HG02970 (cell line): ENCODE results near the gene SLC13A5.

Source experiments
- ATAC-seq: cut with Tn5 transposase; IDR thresholded peaks from one replicate; pipeline ENCODE4 v1.9.1; 2021; ENCODE audit warnings: mild to moderate bottlenecking, moderate library complexity, moderate number of reproducible peaks; ENCODE audit not compliant: unreplicated experiment, low FRiP score

The SLC13A5 gene

DNA sequence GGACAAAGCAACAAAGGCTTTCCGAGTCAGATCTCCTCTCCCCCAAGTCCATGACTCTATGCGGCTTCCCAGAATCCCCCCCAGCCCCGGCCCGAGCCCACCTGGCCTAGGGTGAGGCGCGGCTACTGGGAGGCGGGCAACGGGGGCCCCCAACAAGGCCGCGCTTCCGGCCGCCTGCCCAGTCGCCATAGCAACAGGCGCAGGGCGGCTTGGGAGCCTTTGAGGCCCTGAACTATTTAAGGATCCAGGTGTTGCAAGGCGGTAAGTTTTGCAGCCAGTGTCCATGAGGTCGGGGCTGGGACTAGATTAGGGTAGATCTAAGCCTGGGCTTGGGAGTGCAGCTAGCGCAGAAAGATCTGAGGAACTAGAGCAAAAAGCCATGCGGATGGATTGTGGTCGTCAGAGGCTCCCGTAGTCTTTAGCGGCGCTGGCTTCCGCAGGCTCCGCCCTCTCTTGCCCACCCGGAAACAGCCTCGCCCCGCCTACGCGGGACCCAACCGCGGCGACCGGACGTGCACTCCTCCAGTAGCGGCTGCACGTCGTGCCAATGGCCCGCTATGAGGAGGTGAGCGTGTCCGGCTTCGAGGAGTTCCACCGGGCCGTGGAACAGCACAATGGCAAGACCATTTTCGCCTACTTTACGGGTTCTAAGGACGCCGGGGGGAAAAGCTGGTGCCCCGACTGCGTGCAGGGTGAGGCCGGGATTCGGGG lies 72.5 kb downstream of the SLC13A5 start, which contains the start of the genes KIAA0753 and TXNDC17:
Gene KIAA0753, minus strand, starts transcription at position 176 of the 711 bp plus-strand sequence. CDS start 5,608 bp downstream, outside the sequence.
Gene TXNDC17, plus strand, starts transcription at position 525 of the 711 bp plus-strand sequence. Its CDS starts 23 bp downstream, at position 548.
- ATAC-seq: peak; percentile 94

DNA sequence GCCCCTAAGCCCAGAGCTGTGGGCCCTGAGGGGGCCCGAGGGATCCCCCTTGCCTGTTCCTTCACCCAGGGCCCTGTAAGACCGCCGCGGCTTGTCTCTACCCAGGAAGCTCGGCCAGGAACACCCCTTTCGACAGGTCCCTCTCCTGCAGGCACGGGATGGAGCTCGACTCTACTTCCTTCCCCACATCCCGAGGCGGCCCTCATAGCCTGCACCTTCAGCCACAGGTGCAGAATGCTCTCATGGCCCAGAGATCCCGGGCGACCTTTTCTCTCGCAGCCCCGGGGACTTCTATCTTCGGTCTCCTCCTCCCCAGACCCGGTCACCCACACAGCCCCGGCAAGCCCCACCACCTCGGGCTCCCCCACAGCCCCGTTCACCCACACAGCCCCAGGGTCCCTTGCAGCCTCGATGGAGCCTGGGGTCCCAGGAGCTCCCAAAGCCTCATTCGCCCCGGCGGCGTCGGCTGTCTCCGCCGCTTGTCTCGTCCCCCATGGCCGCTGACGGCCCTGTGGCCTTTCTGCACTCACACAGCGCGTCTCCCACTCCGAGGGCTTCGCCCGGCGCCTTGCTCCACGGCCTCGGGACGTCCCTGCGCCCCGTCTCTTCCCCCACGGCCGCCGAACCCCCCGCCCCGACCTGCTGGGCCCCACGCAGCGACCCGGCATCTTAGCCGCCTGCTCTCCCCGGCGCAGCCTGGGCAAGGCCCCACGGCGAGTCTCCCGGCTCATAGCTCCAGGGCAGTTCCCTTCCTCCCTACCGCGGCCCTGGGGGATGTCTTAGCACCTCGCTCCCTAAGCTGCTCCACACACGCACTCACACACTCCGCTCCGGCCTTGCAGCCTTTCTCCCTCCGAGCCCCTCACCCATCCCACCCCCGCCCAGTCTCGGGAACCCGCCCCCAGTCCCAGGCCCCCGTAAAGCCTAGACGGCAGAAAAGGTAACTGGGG lies 73.3 kb downstream of the SLC13A5 start:
- ATAC-seq: no peak

DNA sequence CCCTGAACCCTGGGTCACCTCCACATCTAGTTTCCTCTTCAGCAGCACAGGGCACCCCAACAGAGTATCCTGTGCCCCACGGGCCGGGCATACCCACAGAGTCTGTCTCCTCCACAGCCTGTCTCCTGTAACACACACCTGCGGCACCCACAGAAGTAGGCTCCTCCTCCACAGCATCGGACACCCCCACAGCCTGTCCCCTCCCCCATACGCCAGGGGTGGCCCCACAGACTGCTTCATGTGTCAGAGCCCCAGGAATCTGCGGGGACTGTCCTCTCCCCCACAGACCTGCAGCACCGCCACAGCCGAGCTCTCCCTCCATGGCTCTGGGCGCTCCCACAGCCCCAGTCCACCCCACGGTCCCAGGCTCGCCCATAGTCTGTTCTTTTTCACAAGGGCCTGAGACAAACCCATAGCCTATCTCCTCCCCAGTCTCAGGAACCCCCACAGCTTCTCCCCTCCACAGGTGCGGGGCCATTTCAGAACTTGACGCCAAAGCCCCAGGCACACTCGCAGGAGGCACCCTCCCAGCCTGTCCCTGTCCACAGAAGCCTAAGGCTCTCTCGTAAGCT lies 74.1 kb downstream of the SLC13A5 start:
- ATAC-seq: no peak

DNA sequence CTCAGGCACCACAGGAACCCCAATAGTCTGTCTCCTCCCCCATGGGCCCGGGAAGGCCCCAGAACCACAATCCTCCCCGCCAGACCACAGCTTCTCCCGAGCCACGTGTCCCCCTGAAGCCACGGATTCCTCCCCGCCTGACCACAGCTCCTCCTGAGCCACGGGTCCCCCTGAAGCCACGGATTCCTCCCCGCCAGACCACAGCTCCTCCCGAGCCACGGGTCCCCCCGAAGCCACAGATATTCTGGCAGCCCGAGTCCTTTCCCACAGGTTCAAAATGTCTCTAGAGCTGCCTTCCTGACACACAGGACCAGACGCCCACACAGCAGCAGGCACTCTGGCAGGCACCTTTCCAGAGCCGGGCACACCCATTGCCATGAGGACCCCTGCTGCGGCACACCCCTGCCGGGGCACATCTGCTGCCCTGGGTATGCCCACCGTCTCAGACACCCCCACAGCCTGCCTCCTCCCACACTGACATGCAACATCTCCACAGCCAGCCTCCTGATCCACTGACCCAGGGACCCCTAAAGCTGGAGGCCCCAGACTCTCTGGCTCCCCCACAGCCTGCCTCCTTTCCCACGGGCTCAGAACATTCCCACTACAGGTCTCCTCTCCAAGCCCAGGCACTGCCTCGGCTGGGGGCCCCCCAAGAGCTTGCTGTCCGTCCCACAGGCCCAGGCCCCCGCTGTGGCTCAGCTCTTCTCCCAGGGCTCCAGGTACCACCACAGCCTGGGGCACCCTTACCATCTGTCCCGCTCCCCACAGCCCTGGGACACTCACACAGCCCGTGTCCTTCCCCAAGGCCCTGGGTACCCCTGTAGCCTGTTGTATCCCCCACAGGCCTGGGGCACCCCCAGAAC lies 74.9 kb downstream of the SLC13A5 start:
- ATAC-seq: no peak

DNA sequence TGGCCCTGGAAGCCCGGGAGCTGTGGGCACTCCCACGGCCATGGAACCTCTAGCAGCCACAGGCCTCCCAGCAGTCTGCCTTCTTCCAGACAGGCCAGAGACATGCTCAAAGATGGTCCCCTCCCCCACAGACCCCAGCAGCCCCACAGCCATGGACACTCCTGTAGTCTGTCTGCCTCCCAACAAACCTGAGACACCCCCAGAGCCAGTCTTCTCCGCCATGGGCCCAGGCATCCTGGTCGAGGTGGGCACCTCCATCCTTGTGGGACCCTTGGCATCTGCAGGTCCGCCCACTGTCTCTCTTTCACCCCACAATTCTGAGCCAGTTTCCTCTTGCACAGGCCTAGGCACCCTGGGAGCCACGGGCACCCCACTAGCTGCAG lies 75.7 kb downstream of the SLC13A5 start:
- ATAC-seq: no peak

DNA sequence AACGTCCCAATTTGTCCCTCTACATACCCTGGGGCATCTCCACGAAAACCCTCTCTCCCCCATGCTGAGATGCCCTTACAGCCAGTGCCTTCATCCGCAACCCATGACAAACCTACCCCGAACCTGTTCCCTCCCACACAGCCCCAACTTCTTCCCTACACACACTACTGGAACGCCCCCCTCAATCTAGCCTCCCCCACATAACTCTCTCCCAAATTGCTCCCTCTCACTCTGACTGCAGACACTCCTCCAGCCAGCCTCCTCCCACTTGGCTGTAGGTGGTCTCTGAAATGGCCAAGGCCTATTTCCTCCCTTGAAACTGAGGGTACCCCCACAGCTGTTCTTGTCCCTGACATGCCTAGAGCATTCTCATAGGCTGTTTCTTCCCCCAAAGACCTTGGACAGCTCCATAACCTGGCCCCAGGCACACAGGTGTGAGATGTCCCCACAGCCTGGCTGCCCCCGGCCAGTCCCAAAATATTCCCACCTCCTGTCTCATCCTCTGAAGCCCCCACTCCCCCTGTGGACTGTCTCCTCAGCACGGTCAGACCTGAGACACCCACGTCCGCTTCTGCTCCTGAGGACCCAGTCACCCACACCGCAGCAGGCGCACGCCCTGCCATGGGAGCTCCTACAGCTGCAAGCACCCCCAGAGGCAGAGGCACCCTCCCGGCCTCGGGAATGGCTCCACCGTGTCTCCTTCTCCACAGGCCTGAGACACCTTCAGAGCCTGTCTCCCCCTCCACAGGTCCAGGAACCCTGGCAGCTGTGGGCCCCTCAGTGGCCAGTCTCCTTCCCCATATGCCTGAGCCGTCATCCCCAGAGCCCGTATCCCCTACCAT lies 76.3 kb downstream of the SLC13A5 start:
- ATAC-seq: no peak

DNA sequence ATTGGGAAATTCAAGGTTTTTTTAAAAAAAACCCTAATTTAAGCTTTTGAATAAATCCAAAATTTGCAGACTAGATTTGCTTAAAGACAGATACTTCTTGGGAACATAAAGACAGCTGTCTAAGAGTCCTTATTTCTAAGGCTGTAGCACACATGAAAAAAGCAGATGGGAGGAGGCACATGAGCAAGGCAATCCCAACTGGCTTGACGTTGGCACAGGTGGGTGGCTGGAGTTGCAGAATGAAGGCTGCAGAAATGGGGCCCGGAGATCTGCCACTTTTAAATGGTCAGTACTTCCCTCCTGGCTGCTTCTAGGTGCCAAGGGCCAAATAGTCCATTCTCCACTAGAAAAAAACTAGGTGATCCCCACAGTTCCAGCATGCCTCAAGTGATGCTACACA lies 77.1 kb downstream of the SLC13A5 start:
- ATAC-seq: no peak
